ENCODE measurements around the gene CAMK2D.

The CAMK2D gene

GRCh38 chr4:113481820-113482219 is 279.7 kb downstream of the CAMK2D start:
- DNase-seq (ENCODE audit: low spot score) = no peak
- H3K9me3 ChIP-seq (ENCODE audit: severe bottlenecking) = peaks cover 3% of the 10 kb centered on the region
- H3K27ac ChIP-seq (ENCODE audit: poor library complexity, severe bottlenecking) = no peak overlapping the region
- no peaks in the 10 kb centered on the region for H3K27me3 ChIP-seq (ENCODE audit: insufficient read depth, poor library complexity, severe bottlenecking)
- H3K36me3 ChIP-seq (ENCODE audit: low read depth) = no peaks in the 10 kb centered on the region; the same call in 1 of the 2 replicates
- H3K4me1 ChIP-seq (ENCODE audit: insufficient read depth, poor library complexity, severe bottlenecking) = no peaks in the 10 kb centered on the region
- H3K4me3 ChIP-seq (ENCODE audit: severe bottlenecking) = no peak overlapping the region
- no peak for ATAC-seq (ENCODE audit: low read depth)
- no peak for TF ChIP-seq CTCF (IDR thresholded peaks at IDR 0.05; ENCODE audit: poor library complexity, severe bottlenecking)

GRCh38 chr4:113480109-113480508 is 281.4 kb downstream of the CAMK2D start:
- no peaks in the 10 kb centered on the region for H3K27me3 ChIP-seq (ENCODE audit: insufficient read depth, poor library complexity, severe bottlenecking)
- ATAC-seq (ENCODE audit: low read depth) (no peak), DNase-seq (ENCODE audit: low spot score) (no peak)
- peaks cover 3% of the 10 kb centered on the region for H3K9me3 ChIP-seq (ENCODE audit: severe bottlenecking)
- no peaks in the 10 kb centered on the region; the same call in 1 of the 2 replicates for H3K36me3 ChIP-seq (ENCODE audit: low read depth)
- H3K4me3 ChIP-seq (ENCODE audit: severe bottlenecking) = no peak overlapping the region
- H3K27ac ChIP-seq (ENCODE audit: poor library complexity, severe bottlenecking) = no peak overlapping the region
- H3K4me1 ChIP-seq (ENCODE audit: insufficient read depth, poor library complexity, severe bottlenecking) = no peaks in the 10 kb centered on the region
- no peak for TF ChIP-seq CTCF (IDR thresholded peaks at IDR 0.05; ENCODE audit: poor library complexity, severe bottlenecking)

- Histone ChIP-seq H3K27ac (ENCODE audit: poor library complexity, severe bottlenecking) (no peak overlapping the region), H3K4me1 (ENCODE audit: insufficient read depth, poor library complexity, severe bottlenecking) (peaks cover 13% of the 10 kb centered on the region), H3K4me3 (ENCODE audit: severe bottlenecking) (no peak overlapping the region), H3K36me3 (ENCODE audit: low read depth) (no peaks in the 10 kb centered on the region; the same call in 1 of the 2 replicates), H3K27me3 (ENCODE audit: insufficient read depth, poor library complexity, severe bottlenecking) (no peaks in the 10 kb centered on the region), H3K9me3 (ENCODE audit: severe bottlenecking) (peaks cover 3% of the 10 kb centered on the region)
- ATAC-seq (ENCODE audit: low read depth) = no peak
- DNase-seq (ENCODE audit: low spot score) = no peak
- TF ChIP-seq CTCF (IDR thresholded peaks at IDR 0.05; ENCODE audit: poor library complexity, severe bottlenecking) = no peak
Observed at GRCh38 chr4:113478032-113478431, 283.5 kb downstream of the CAMK2D start.

- DNase-seq (ENCODE audit: low spot score) (no peak), ATAC-seq (ENCODE audit: low read depth) (peak; percentile 70; the same call in 2 of the 3 replicates)
- TF ChIP-seq CTCF (IDR thresholded peaks at IDR 0.05; ENCODE audit: poor library complexity, severe bottlenecking) = no peak
- Histone ChIP-seq H3K27ac (ENCODE audit: poor library complexity, severe bottlenecking) (peak overlapping the region; percentile 11), H3K4me1 (ENCODE audit: insufficient read depth, poor library complexity, severe bottlenecking) (peaks cover 13% of the 10 kb centered on the region), H3K9me3 (ENCODE audit: severe bottlenecking) (peaks cover 3% of the 10 kb centered on the region), H3K36me3 (ENCODE audit: low read depth) (no peaks in the 10 kb centered on the region; the same call in 1 of the 2 replicates), H3K27me3 (ENCODE audit: insufficient read depth, poor library complexity, severe bottlenecking) (no peaks in the 10 kb centered on the region), H3K4me3 (ENCODE audit: severe bottlenecking) (no peak overlapping the region)
Observed at GRCh38 chr4:113476800-113477199, 284.7 kb downstream of the CAMK2D start.

GRCh38 chr4:113474017-113474416 is 287.5 kb downstream of the CAMK2D start:
- peaks cover 18% of the 10 kb centered on the region for H3K4me1 ChIP-seq (ENCODE audit: insufficient read depth, poor library complexity, severe bottlenecking)
- DNase-seq (ENCODE audit: low spot score) (no peak), ATAC-seq (ENCODE audit: low read depth) (peak; percentile 95)
- H3K27ac ChIP-seq (ENCODE audit: poor library complexity, severe bottlenecking) = peak overlapping the region; percentile 75
- no peak for TF ChIP-seq CTCF (IDR thresholded peaks at IDR 0.05; ENCODE audit: poor library complexity, severe bottlenecking)
- no peaks in the 10 kb centered on the region; the same call in 1 of the 2 replicates for H3K36me3 ChIP-seq (ENCODE audit: low read depth)
- no peaks in the 10 kb centered on the region for H3K27me3 ChIP-seq (ENCODE audit: insufficient read depth, poor library complexity, severe bottlenecking)
- peaks cover 3% of the 10 kb centered on the region for H3K9me3 ChIP-seq (ENCODE audit: severe bottlenecking)
- H3K4me3 ChIP-seq (ENCODE audit: severe bottlenecking) = no peak overlapping the region

Measured in RWPE2 (cell line).